WTC11 (cell line): ENCODE data around the gene SIGMAR1. TPM values are rescaled to one million over a fixed set of nuclear protein-coding genes. Genes with fewer than 3 reads are reported as not detected.

ENCODE experiments used
- ATAC-seq: fragments of 200-7000 bp; cut with Tn5 transposase; 2 replicates; pipeline ENCODE4 v1.10.0; 2021; ENCODE audit warnings: mild to moderate bottlenecking, moderate library complexity
- CTCF ChIA-PET: fragments of 300-600 bp; sonication (Branson Sonifier 250); formaldehyde crosslinking; loops from one replicate; lab custom pipeline; 2021; ENCODE audit warnings: antibody characterized with exemption; lab: Charles Lee
- POLR2A ChIA-PET: fragments of 350-600 bp; sonication (Branson Sonifier 250); formaldehyde crosslinking; loops from one replicate; lab custom pipeline; 2021; ENCODE audit warnings: antibody characterized with exemption; lab: Charles Lee
- DNase-seq: peaks from one replicate; pipeline ENCODE4 v3.0.0; 2021; ENCODE audit warnings: low spot score
- H3K27ac Mint-ChIP-seq: 2 replicates; pipeline ENCODE4 v1.8.0; 2021; ENCODE audit warnings: mixed read lengths
- H3K27me3 Mint-ChIP-seq: 2 replicates; pipeline ENCODE4 v1.8.0; 2021; ENCODE audit warnings: low read depth, mild to moderate bottlenecking, moderate library complexity, mixed read lengths
- H3K36me3 Mint-ChIP-seq: 2 replicates; pipeline ENCODE4 v1.8.0; 2021; ENCODE audit warnings: mixed read lengths
- H3K4me1 Mint-ChIP-seq: 2 replicates; pipeline ENCODE4 v1.8.0; 2022; ENCODE audit warnings: mixed read lengths
- H3K4me3 Mint-ChIP-seq: 2 replicates; pipeline ENCODE4 v1.8.0; 2021; ENCODE audit warnings: mild to moderate bottlenecking, moderate library complexity, mixed read lengths
- H3K9me3 Mint-ChIP-seq: 2 replicates; pipeline ENCODE4 v1.8.0; 2021; ENCODE audit warnings: mixed read lengths
- ATF2 ChIP-seq: sonication (generic); formaldehyde crosslinking; IDR thresholded peaks from 2 replicates; pipeline ENCODE4 v1.8.1; 2022; ENCODE audit warnings: low read depth, missing genetic modification reagents, borderline replicate concordance
- ATF3 ChIP-seq: sonication (generic); formaldehyde crosslinking; conservative IDR thresholded peaks from 2 replicates; pipeline ENCODE4 v1.8.1; 2022; ENCODE audit warnings: mild to moderate bottlenecking, missing genetic modification reagents
- CDX4 ChIP-seq: fragments of 250-450 bp; sonication (Bioruptor Pico); IDR thresholded peaks from 2 replicates; pipeline ENCODE4 v1.9.0; 2021; ENCODE audit warnings: moderate library complexity, mild to moderate bottlenecking, inconsistent platforms, borderline replicate concordance
- CREB1 ChIP-seq: sonication (generic); formaldehyde crosslinking; IDR thresholded peaks from 2 replicates; pipeline ENCODE4 v1.8.0; 2023; ENCODE audit warnings: mild to moderate bottlenecking, missing genetic modification reagents
- E2F1 ChIP-seq: sonication (generic); formaldehyde crosslinking; IDR thresholded peaks from 2 replicates; pipeline ENCODE4 v1.8.0; 2022; ENCODE audit warnings: mild to moderate bottlenecking, missing genetic modification reagents
- E2F4 ChIP-seq: sonication (generic); formaldehyde crosslinking; IDR thresholded peaks from 2 replicates; pipeline ENCODE4 v1.8.1; 2022; ENCODE audit warnings: low read depth, mild to moderate bottlenecking, moderate library complexity, missing genetic modification reagents, borderline replicate concordance
- FOXJ3 ChIP-seq: sonication (generic); formaldehyde crosslinking; IDR thresholded peaks from 2 replicates; pipeline ENCODE4 v1.9.0; 2021; ENCODE audit warnings: missing genetic modification reagents, mild to moderate bottlenecking, borderline replicate concordance
- FOXK1 ChIP-seq: sonication (generic); formaldehyde crosslinking; IDR thresholded peaks from 2 replicates; pipeline ENCODE4 v1.8.0; 2022; ENCODE audit warnings: mild to moderate bottlenecking, moderate library complexity, missing genetic modification reagents
- IRF2 ChIP-seq: sonication (generic); formaldehyde crosslinking; IDR thresholded peaks from 2 replicates; pipeline ENCODE4 v1.8.0; 2022; ENCODE audit warnings: low read depth, missing genetic modification reagents, borderline replicate concordance
- KAT7 ChIP-seq: sonication (generic); formaldehyde crosslinking; IDR thresholded peaks from 2 replicates; pipeline ENCODE4 v1.8.1; 2023; ENCODE audit warnings: missing genetic modification reagents, mild to moderate bottlenecking, borderline replicate concordance
- MAX ChIP-seq: sonication (generic); formaldehyde crosslinking; IDR thresholded peaks from 2 replicates; pipeline ENCODE4 v1.8.0; 2022; ENCODE audit warnings: mild to moderate bottlenecking, missing genetic modification reagents
- NFE2L1 ChIP-seq: sonication (generic); formaldehyde crosslinking; IDR thresholded peaks from 2 replicates; pipeline ENCODE4 v1.8.1; 2023; ENCODE audit warnings: missing genetic modification reagents
- NFYB ChIP-seq: sonication (generic); formaldehyde crosslinking; conservative IDR thresholded peaks from 2 replicates; pipeline ENCODE4 v1.8.0; 2022; ENCODE audit warnings: low read depth, missing genetic modification reagents
- RORB ChIP-seq: fragments of 250-450 bp; sonication (Bioruptor Pico); IDR thresholded peaks from 2 replicates; pipeline ENCODE4 v1.9.0; 2021; ENCODE audit warnings: mild to moderate bottlenecking
- SOX15 ChIP-seq: fragments of 250-450 bp; sonication (Bioruptor Pico); IDR thresholded peaks from 2 replicates; pipeline ENCODE4 v1.9.0; 2021; ENCODE audit warnings: mild to moderate bottlenecking
- TEAD4 ChIP-seq: sonication (generic); formaldehyde crosslinking; IDR thresholded peaks from 2 replicates; pipeline ENCODE4 v1.8.0; 2022; ENCODE audit warnings: mild to moderate bottlenecking, missing genetic modification reagents
- USF2 ChIP-seq: sonication (generic); formaldehyde crosslinking; IDR thresholded peaks from 2 replicates; pipeline ENCODE4 v1.8.1; 2023; ENCODE audit warnings: mild to moderate bottlenecking, missing genetic modification reagents, moderate library complexity
- ZNF425 ChIP-seq: fragments of 250-450 bp; sonication (Bioruptor Pico); conservative IDR thresholded peaks from 2 replicates; pipeline ENCODE4 v1.9.0; 2021; ENCODE audit warnings: mild to moderate bottlenecking
- ZNF512 ChIP-seq: sonication (generic); formaldehyde crosslinking; IDR thresholded peaks from 2 replicates; pipeline ENCODE4 v1.8.1; 2022; ENCODE audit warnings: missing genetic modification reagents, borderline replicate concordance
- ZNF532 ChIP-seq: fragments of 250-450 bp; sonication (Bioruptor Pico); IDR thresholded peaks from 2 replicates; pipeline ENCODE4 v1.9.0; 2021; ENCODE audit warnings: mild to moderate bottlenecking, borderline replicate concordance
- total RNA-seq: library from RNA; stranded (reverse); gene quantifications from 3 replicates; pipeline ENCODE4 v1.2.3, GENCODE V29; 2021

SIGMAR1 gene
- total RNA-seq, 1 experiment from 2014 or later: 108 TPM

- TF ChIP-seq E2F1 (CRISPR knock-in tag): no peak
- no peak for TF ChIP-seq ATF3 (CRISPR knock-in tag)
- no peak for TF ChIP-seq ZNF532
- no peak for TF ChIP-seq KAT7 (CRISPR knock-in tag)
- TF ChIP-seq, all 79 proteins: peak for 0
Measured at GRCh38 chr9:34600908-34601307, 36.7 kb downstream of the SIGMAR1 start (continued).

GRCh38 chr9:34599546-34599945, 38.0 kb downstream of the SIGMAR1 start:
- no peaks in the 10 kb centered on the region for H3K36me3 Mint-ChIP-seq
- H3K4me3 Mint-ChIP-seq: no peak overlapping the region
- ATAC-seq (no peak), DNase-seq (no peak)
- no peak overlapping the region for H3K27ac Mint-ChIP-seq
- ChIA-PET POLR2A (interaction anchor here (0.9 kb wide), 1 partner anchor 9 kb away, joined by 3 read pairs; no protein-coding TSS in a partner anchor), CTCF (interaction anchor here (1.2 to 5.4 kb wide), 6 partner anchors 8 to 196 kb away, joined by 3 to 31 read pairs (median 6); no protein-coding TSS in a partner anchor)
- H3K4me1 Mint-ChIP-seq: peaks cover 9% of the 10 kb centered on the region
- H3K27me3 Mint-ChIP-seq: peaks cover 6% of the 10 kb centered on the region
- H3K9me3 Mint-ChIP-seq: no peaks in the 10 kb centered on the region
- TF ChIP-seq ATF2 (CRISPR knock-in tag) (no peak), NFE2L1 (CRISPR knock-in tag) (no peak), TEAD4 (CRISPR knock-in tag) (no peak), E2F4 (CRISPR knock-in tag) (no peak), FOXK1 (CRISPR knock-in tag) (no peak), SOX15 (CRISPR knock-in tag) (no peak), CREB1 (CRISPR knock-in tag) (no peak), NFYB (CRISPR knock-in tag) (no peak), RORB (CRISPR knock-in tag) (no peak), ZNF425 (no peak), CDX4 (CRISPR knock-in tag) (no peak), ZNF512 (no peak), MAX (CRISPR knock-in tag) (no peak), IRF2 (CRISPR knock-in tag) (no peak), USF2 (CRISPR knock-in tag) (no peak), FOXJ3 (CRISPR knock-in tag) (no peak)
